ENCODE measurements around the gene CRYBG2. TPM values are rescaled to one million over a fixed set of nuclear protein-coding genes. Genes with fewer than 3 reads are reported as not detected.
"Not testable (repeated sequence)": the region's sequence is repeated elsewhere in the genome, so short reads cannot be mapped to it uniquely, and the experiment has no call there.

CRYBG2 gene
- total RNA-seq, 1 experiment from 2014 or later, result not detected

- DNase-seq (ENCODE audit: low read depth, low spot score); in situ Hi-C loops (cut with HindIII; ENCODE audit: low pct_unique_long_range_greater_than_20kb, low sequenced_read_pairs): not testable (repeated sequence)
These were observed 18.7 kb upstream of the CRYBG2 start, which contains the start of gene ZNF683 for GRCh38 chr1:26372611-26373010. TSS of gene ZNF683 (minus strand) at chr1:26372750. CDS start at chr1:26368571, 4,179 bp downstream.

DNA sequence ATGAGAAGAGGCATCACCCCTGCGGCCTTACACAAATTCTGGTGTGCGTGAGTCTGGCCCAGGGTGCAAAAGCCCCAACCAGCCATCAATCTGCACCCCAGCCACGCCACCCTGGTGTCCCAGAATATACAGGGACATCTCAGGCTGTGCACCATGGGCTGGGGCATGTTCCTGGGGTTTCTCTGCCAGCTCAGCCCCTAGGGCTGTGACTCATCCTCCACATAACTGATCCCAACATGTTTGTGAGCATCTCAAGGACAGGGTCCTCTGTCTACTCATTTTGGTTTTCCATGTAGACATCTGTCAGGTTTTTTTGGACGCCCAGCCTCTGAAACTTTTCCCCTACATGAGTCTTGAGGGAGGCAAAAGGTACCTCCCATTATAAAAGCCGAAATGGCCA is 18.1 kb upstream of the CRYBG2 start:
- DNase-seq (ENCODE audit: low read depth, low spot score), result no peak
- in situ Hi-C loops (cut with HindIII; ENCODE audit: low pct_unique_long_range_greater_than_20kb, low sequenced_read_pairs), result no loop called here

- in situ Hi-C loops (cut with HindIII; ENCODE audit: low pct_unique_long_range_greater_than_20kb, low sequenced_read_pairs), result no loop called here
These were observed 16.9 kb upstream of the CRYBG2 start for GRCh38 chr1:26370591-26371382.

GRCh38 chr1:26368486-26368885 is 14.6 kb upstream of the CRYBG2 start:
- in situ Hi-C loops (cut with HindIII; ENCODE audit: low pct_unique_long_range_greater_than_20kb, low sequenced_read_pairs), result no loop called here

More at GRCh38 chr1:26370591-26371382, 16.9 kb upstream of the CRYBG2 start:
- no peak for DNase-seq (ENCODE audit: low read depth, low spot score)

GRCh38 chr1:26368006-26368405 is 14.1 kb upstream of the CRYBG2 start:
- no peak for DNase-seq (ENCODE audit: low read depth, low spot score)
- in situ Hi-C loops (cut with HindIII; ENCODE audit: low pct_unique_long_range_greater_than_20kb, low sequenced_read_pairs), result no loop called here

More at GRCh38 chr1:26368486-26368885, 14.6 kb upstream of the CRYBG2 start:
- no peak for DNase-seq (ENCODE audit: low read depth, low spot score)

GRCh38 chr1:26367441-26367840 is 13.5 kb upstream of the CRYBG2 start:
- in situ Hi-C loops (cut with HindIII; ENCODE audit: low pct_unique_long_range_greater_than_20kb, low sequenced_read_pairs), result no loop called here

GRCh38 chr1:26364956-26365355 is 11.0 kb upstream of the CRYBG2 start:
- in situ Hi-C loops (cut with HindIII; ENCODE audit: low pct_unique_long_range_greater_than_20kb, low sequenced_read_pairs), result no loop called here

More at GRCh38 chr1:26367441-26367840, 13.5 kb upstream of the CRYBG2 start:
- no peak for DNase-seq (ENCODE audit: low read depth, low spot score)

GRCh38 chr1:26363549-26364448 is 9.9 kb upstream of the CRYBG2 start:
- in situ Hi-C loops (cut with HindIII; ENCODE audit: low pct_unique_long_range_greater_than_20kb, low sequenced_read_pairs), result no loop called here
- DNase-seq (ENCODE audit: low read depth, low spot score), result peak; percentile 81

More at GRCh38 chr1:26364956-26365355, 11.0 kb upstream of the CRYBG2 start:
- no peak for DNase-seq (ENCODE audit: low read depth, low spot score)

DNA sequence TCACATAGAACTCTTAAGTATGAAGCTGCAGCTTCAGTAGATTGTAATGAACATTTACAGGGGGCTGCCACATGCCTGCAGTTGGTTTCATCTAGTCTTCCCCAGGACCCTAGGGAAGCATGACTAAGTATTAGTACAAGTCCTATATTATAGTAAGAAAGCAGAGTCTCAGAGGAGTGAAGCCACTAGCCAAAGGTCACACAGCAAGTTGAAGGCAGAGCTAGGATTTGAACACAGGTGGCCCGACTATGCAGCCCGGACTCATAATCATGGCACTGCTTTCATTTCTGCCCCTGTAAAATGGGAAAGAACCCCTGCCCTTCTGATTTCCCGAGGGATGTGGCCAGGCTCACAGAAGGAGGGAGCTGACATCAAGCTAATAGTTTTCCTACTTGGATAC is 8.4 kb upstream of the CRYBG2 start:
- in situ Hi-C loops (cut with HindIII; ENCODE audit: low pct_unique_long_range_greater_than_20kb, low sequenced_read_pairs), result no loop called here
- no peak for DNase-seq (ENCODE audit: low read depth, low spot score)

- DNase-seq (ENCODE audit: low read depth, low spot score), result no peak
- in situ Hi-C loops (cut with HindIII; ENCODE audit: low pct_unique_long_range_greater_than_20kb, low sequenced_read_pairs), result no loop called here
These were observed 7.7 kb upstream of the CRYBG2 start for GRCh38 chr1:26361605-26362122.

DNA sequence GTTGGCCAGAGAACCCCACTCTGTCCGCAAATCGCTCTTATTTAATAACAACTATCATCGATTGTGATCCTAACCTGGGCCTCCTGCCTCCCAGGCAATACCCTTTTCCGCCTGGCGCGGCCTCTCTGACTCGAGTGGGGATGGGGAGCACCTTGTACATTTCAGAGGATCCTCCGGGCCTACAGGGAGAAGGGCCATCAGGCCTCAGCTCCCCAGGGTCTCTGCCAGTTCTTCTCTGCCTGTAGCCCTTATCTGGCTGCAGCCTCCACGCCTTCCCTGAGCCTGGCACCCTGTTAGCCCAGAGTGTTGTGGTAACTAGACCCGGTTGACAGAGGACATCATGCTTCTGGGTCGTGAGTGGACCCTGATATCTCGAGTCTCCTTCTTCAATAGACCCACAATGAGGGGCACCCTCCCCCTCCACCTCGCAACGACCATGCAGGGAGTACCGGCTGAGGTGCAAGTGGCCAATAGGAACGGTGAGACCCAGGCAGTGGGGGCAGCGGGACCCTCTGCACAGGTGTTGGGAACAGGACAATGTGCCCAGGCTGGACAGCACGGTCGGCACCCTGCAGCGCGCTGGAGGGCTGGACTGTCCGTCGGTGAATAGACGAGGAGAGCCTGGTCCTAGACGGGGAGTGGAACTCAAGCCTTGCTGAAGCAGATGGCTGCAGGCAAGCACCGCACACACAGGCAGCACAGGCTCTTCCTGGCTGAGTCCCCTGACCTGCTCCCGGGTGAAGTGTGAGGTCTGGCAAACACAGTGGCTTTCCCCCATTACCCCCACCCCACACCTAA is 7.1 kb upstream of the CRYBG2 start:
- DNase-seq (ENCODE audit: low read depth, low spot score), result no peak

GRCh38 chr1:26359981-26360806 is 6.3 kb upstream of the CRYBG2 start:
- no peak for DNase-seq (ENCODE audit: low read depth, low spot score)
- in situ Hi-C loops (cut with HindIII; ENCODE audit: low pct_unique_long_range_greater_than_20kb, low sequenced_read_pairs), result no loop called here

More for the DNA sequence above, 7.1 kb upstream of the CRYBG2 start:
- in situ Hi-C loops (cut with HindIII; ENCODE audit: low pct_unique_long_range_greater_than_20kb, low sequenced_read_pairs), result no loop called here

- no peak for DNase-seq (ENCODE audit: low read depth, low spot score)
- in situ Hi-C loops (cut with HindIII; ENCODE audit: low pct_unique_long_range_greater_than_20kb, low sequenced_read_pairs), result no loop called here
These were observed 4.8 kb upstream of the CRYBG2 start for GRCh38 chr1:26358411-26359384.

DNA sequence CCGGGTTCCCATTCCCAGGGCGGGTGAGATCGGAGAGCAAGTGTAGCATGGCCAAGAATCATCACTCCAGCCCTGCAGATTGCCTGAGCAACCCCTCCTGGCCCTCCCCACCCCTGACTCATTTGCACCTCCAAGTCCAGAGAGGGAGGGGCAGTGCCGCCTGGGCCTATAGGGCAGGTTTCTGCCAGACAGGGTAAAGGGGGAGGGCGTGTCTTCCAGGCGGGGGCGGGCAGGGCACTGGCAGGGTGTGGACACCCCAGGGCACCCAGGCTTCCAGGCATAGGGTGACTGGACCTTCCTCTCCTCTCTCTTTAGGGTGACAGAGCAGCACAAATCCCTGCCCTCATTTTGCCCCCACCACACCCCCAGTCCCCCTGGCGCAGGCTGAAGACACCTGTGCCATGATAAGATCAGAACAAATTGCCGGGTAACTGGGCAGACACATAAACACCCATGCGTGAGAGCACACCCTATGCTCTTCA is 3.2 kb upstream of the CRYBG2 start:
- in situ Hi-C loops (cut with HindIII; ENCODE audit: low pct_unique_long_range_greater_than_20kb, low sequenced_read_pairs), result no loop called here
- DNase-seq (ENCODE audit: low read depth, low spot score), result no peak

DNA sequence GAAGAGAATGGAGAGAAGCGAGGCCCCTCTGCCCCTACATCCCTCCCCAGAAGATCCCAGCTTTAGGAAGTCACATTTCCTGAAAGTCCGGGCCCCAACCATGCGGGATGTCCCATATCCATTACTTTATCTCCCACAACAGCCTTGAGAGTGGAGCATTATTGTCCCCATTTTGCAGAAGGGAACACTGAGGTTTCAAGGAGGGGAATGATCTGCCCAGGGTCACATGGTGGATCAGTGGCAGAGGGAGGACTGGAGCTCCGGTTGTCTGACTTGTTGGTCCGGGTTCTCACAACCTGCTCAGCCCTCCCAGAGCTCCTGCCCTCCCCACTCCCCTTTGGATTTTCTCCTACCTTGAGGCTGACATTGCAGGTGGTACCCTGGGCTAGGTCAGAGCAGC is 2.2 kb upstream of the CRYBG2 start:
- DNase-seq (ENCODE audit: low read depth, low spot score), result no peak
- in situ Hi-C loops (cut with HindIII; ENCODE audit: low pct_unique_long_range_greater_than_20kb, low sequenced_read_pairs), result no loop called here

Measured in SK-MEL-5 (cell line).